GM12878 (cell line): Measurements from ENCODE around the gene RIN1. TPM values are rescaled to one million over a fixed set of nuclear protein-coding genes. Genes with fewer than 3 reads are reported as not detected.

Source experiments
- CBFB ChIP-seq: IDR thresholded peaks from 2 replicates; pipeline ENCODE4 v1.6.1; 2016; ENCODE audit warnings: antibody characterized with exemption, low read depth
- CBX3 ChIP-seq: fragments of 200-600 bp; sonication (generic); IDR thresholded peaks from 2 replicates; pipeline ENCODE4 v1.6.1; 2016; ENCODE audit warnings: low read depth, borderline replicate concordance
- CHD4 ChIP-seq: fragments of 200-600 bp; sonication (generic); IDR thresholded peaks from 2 replicates; pipeline ENCODE4 v1.6.1; 2016; ENCODE audit warnings: mild to moderate bottlenecking
- DPF2 ChIP-seq: fragments of 450-650 bp; IDR thresholded peaks from 2 replicates; pipeline ENCODE4 v1.6.1; 2017; ENCODE audit warnings: mild to moderate bottlenecking
- EP300 ChIP-seq, 2 experiments: fragments of 150-350 bp in 1 of 2; IDR thresholded peaks; 2 replicates each; pipeline ENCODE4 v1.6.1; 2011 to 2012; ENCODE audit warnings: low read depth in 2 of 2, low read length in 2 of 2, borderline replicate concordance in 1 of 2, improper control_type of control experiment in 1 of 2, inconsistent platforms in 1 of 2; ENCODE audit not compliant: control insufficient read depth in 1 of 2
- IRF4 ChIP-seq: IDR thresholded peaks from 2 replicates; pipeline ENCODE4 v1.6.1; 2011; ENCODE audit warnings: low read depth, low read length
- JUNB ChIP-seq: IDR thresholded peaks from 2 replicates; pipeline ENCODE4 v1.6.1; 2016; ENCODE audit warnings: antibody characterized with exemption, mild to moderate bottlenecking
- LARP7 ChIP-seq: fragments of 450-650 bp; IDR thresholded peaks from 2 replicates; pipeline ENCODE4 v1.6.1; 2017; ENCODE audit warnings: mild to moderate bottlenecking
- MTA2 ChIP-seq: fragments of 450-650 bp; IDR thresholded peaks from 2 replicates; pipeline ENCODE4 v1.6.1; 2016; ENCODE audit warnings: low read depth, mild to moderate bottlenecking, moderate library complexity
- NBN ChIP-seq: fragments of 450-650 bp; IDR thresholded peaks from 2 replicates; pipeline ENCODE4 v1.6.1; 2016
- NR2F1 ChIP-seq: fragments of 450-650 bp; conservative IDR thresholded peaks from 2 replicates; pipeline ENCODE4 v1.6.1; 2017; ENCODE audit warnings: mild to moderate bottlenecking
- RAD21 ChIP-seq: IDR thresholded peaks from 2 replicates; pipeline ENCODE4 v1.6.1; 2011; ENCODE audit warnings: mild to moderate bottlenecking, low read depth, low read length, moderate library complexity; ENCODE audit not compliant: insufficient read depth
- RELA ChIP-seq: fragments of 450-650 bp; IDR thresholded peaks from 2 replicates; pipeline ENCODE4 v1.8.0; 2014; ENCODE audit warnings: borderline replicate concordance; ENCODE audit not compliant: partially characterized antibody
- STAT1 ChIP-seq: fragments of 450-650 bp; conservative IDR thresholded peaks from 2 replicates; pipeline ENCODE4 v1.6.1; 2014; ENCODE audit warnings: antibody characterized with exemption, mild to moderate bottlenecking
- TCF12 ChIP-seq: IDR thresholded peaks from 2 replicates; pipeline ENCODE4 v1.6.1; 2011; ENCODE audit warnings: low read depth, mild to moderate bottlenecking, low read length
- ZNF207 ChIP-seq: fragments of 450-650 bp; IDR thresholded peaks from 2 replicates; pipeline ENCODE4 v1.6.1; 2014; ENCODE audit warnings: antibody characterized with exemption, mild to moderate bottlenecking, borderline replicate concordance
- ZNF24 ChIP-seq: fragments of 450-650 bp; IDR thresholded peaks from 2 replicates; pipeline ENCODE4 v1.6.1; 2017; ENCODE audit warnings: antibody characterized with exemption, mild to moderate bottlenecking
- ZZZ3 ChIP-seq: IDR thresholded peaks from 2 replicates; pipeline ENCODE4 v1.6.1; 2011; ENCODE audit warnings: low read depth; ENCODE audit not compliant: control insufficient read depth, insufficient read length
- polyA plus RNA-seq, 11 experiments: library from polyadenylated mRNA; depleted of rRNA in 4 of 11; unstranded in 6 of 11; stranded (reverse) in 5 of 11; fragments of >200 nt; fragmentation: Nextera tagmentation in 4 of 11; fragmentation: Illumina TruSeq in 1 of 11; extraction: Ambion mirVana in 4 of 11; extraction: Trizol in 1 of 11; gene quantifications; 1 replicate in 1 of 11; 2 replicates in 10 of 11; pipeline versions ENCODE4 v1.2.1 to v1.2.3, GENCODE V29; 2011 to 2016; ENCODE audit warnings: inconsistent platforms in 2 of 11, missing spikeins in 2 of 11, low read depth in 1 of 11
- total RNA-seq, 4 experiments: library from RNA; depleted of rRNA in 3 of 4; stranded (reverse); fragments of >200 nt in 3 of 4; fragmentation: Illumina TruSeq in 1 of 4; extraction: Trizol in 1 of 4; gene quantifications; 2 replicates each; pipeline versions ENCODE4 v1.2.1 to v1.2.3, GENCODE V29; 2013 to 2021
- TF ChIP-seq, protein P1 (sequence below): IDR thresholded peaks from 2 replicates; pipeline ENCODE4 v1.6.1; 2012; ENCODE audit warnings: low read depth, low read length, improper control_type of control experiment
- TF ChIP-seq, protein P2 (sequence below): fragments of 450-650 bp; conservative IDR thresholded peaks from 2 replicates; pipeline ENCODE4 v1.6.1; 2017; ENCODE audit warnings: mild to moderate bottlenecking, moderate library complexity
- TF ChIP-seq, protein P3 (sequence below): IDR thresholded peaks from 2 replicates; pipeline ENCODE4 v1.6.1; 2011; ENCODE audit warnings: low read depth, low read length, improper control_type of control experiment, borderline replicate concordance
- TF ChIP-seq, protein P4 (sequence below): fragments of 450-650 bp; IDR thresholded peaks from 2 replicates; pipeline ENCODE4 v1.6.1; 2017; ENCODE audit warnings: low read depth, mild to moderate bottlenecking, moderate library complexity
- TF ChIP-seq, protein P5 (sequence below), 3 experiments: IDR thresholded peaks in 2 of 3; conservative IDR thresholded peaks in 1 of 3; 2 replicates each; pipeline ENCODE4 v1.5.1; 2011; ENCODE audit warnings: low read depth in 3 of 3, low read length in 3 of 3, mild to moderate bottlenecking in 3 of 3, control low read depth in 2 of 3, moderate library complexity in 2 of 3, inconsistent platforms in 1 of 3, mixed read lengths in 1 of 3; ENCODE audit not compliant: control insufficient read depth in 2 of 3, insufficient read depth in 1 of 3; ENCODE audit errors: extremely low read depth in 1 of 3

Gene RIN1
- total and polyA plus RNA-seq, 10 of the 15 experiments (the other 5 are each of a cell fraction or from before 2014, with no cell fraction given), result 0.04 to 0.69 (median 0.22) TPM; not detected in 1

DNA sequence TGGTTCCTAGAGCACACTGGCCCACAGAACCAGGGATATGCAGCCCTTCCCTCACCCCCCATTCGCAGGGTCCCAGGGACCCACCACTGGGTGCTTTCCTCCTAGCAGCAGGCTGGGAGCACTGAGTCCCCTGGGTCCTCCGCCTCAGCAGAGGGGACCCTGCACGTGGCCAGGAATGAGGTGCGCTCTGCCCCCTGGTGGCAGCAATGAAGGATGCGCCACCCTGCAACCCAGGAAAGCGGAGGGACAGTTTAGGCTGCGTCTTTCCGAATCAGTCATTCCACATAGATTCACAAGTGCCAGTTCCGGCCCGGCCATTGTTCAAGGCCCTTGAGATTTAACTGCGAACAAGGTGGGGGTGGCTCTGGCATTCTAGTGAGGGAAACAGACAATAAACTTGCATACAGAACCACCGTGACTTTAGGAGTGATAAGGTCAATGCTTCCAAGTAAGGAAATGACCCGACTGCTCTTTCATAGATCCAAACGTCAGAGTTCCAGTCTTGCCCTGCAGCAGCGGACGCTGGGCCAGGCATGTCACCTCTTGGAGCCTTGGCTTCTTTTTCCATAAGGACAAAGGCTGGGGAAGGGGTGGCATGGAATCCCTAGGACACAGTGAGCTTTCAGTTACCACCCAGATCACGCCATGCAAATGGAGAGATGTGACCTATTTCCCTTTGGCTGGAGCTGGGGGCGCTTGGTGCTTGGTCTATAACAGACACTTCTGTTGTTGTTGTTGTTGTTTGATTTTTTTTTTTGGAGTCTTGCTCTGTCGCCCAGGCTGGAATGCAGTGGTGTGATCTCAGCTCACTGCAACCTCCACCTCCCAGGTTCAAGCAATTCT, 7.7 kb downstream of the RIN1 start (continued):
- TF ChIP-seq MTA2, result no peak
- 0 out of 2 replicates have a peak, but pooled peaks have one; percentile 3 for TF ChIP-seq TCF12
- no peak for TF ChIP-seq CBFB
- peak; percentile 18; the same call in 1 of the 2 replicates for TF ChIP-seq NR2F1
- TF ChIP-seq CHD4, result no peak
- TF ChIP-seq, protein P1, sequence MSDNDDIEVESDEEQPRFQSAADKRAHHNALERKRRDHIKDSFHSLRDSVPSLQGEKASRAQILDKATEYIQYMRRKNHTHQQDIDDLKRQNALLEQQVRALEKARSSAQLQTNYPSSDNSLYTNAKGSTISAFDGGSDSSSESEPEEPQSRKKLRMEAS, result peak; percentile 91; the same call in 1 of the 2 replicates
- TF ChIP-seq LARP7, result peak; percentile 79
- TF ChIP-seq, protein P2, sequence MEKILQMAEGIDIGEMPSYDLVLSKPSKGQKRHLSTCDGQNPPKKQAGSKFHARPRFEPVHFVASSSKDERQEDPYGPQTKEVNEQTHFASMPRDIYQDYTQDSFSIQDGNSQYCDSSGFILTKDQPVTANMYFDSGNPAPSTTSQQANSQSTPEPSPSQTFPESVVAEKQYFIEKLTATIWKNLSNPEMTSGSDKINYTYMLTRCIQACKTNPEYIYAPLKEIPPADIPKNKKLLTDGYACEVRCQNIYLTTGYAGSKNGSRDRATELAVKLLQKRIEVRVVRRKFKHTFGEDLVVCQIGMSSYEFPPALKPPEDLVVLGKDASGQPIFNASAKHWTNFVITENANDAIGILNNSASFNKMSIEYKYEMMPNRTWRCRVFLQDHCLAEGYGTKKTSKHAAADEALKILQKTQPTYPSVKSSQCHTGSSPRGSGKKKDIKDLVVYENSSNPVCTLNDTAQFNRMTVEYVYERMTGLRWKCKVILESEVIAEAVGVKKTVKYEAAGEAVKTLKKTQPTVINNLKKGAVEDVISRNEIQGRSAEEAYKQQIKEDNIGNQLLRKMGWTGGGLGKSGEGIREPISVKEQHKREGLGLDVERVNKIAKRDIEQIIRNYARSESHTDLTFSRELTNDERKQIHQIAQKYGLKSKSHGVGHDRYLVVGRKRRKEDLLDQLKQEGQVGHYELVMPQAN, result 0 out of 2 replicates have a peak, but pooled peaks have one; percentile 25
- peak; percentile 81 for TF ChIP-seq RAD21
- TF ChIP-seq ZNF24, result peak; percentile 87
- TF ChIP-seq NBN, result peak; percentile 74
- no peak for TF ChIP-seq CBX3
- TF ChIP-seq EP300 (IDR thresholded peaks at IDR 0.05; ENCODE audit: borderline replicate concordance in 1 of 2, control insufficient read depth in 1 of 2, low read depth in 2 of 2, low read length in 2 of 2), result no peak
- TF ChIP-seq RELA, result peak; percentile 74
- no peak for TF ChIP-seq ZZZ3
- peak; percentile 53; the same call in 1 of the 2 replicates for TF ChIP-seq ZNF207
- TF ChIP-seq, protein P3, sequence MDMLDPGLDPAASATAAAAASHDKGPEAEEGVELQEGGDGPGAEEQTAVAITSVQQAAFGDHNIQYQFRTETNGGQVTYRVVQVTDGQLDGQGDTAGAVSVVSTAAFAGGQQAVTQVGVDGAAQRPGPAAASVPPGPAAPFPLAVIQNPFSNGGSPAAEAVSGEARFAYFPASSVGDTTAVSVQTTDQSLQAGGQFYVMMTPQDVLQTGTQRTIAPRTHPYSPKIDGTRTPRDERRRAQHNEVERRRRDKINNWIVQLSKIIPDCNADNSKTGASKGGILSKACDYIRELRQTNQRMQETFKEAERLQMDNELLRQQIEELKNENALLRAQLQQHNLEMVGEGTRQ, result peak; percentile 55
- TF ChIP-seq IRF4, result 0 out of 2 replicates have a peak, but pooled peaks have one; percentile 26
- TF ChIP-seq DPF2, result 0 out of 2 replicates have a peak, but pooled peaks have one; percentile 16
- TF ChIP-seq STAT1, result no peak
- TF ChIP-seq, protein P4, sequence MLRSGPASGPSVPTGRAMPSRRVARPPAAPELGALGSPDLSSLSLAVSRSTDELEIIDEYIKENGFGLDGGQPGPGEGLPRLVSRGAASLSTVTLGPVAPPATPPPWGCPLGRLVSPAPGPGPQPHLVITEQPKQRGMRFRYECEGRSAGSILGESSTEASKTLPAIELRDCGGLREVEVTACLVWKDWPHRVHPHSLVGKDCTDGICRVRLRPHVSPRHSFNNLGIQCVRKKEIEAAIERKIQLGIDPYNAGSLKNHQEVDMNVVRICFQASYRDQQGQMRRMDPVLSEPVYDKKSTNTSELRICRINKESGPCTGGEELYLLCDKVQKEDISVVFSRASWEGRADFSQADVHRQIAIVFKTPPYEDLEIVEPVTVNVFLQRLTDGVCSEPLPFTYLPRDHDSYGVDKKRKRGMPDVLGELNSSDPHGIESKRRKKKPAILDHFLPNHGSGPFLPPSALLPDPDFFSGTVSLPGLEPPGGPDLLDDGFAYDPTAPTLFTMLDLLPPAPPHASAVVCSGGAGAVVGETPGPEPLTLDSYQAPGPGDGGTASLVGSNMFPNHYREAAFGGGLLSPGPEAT, result no peak
- TF ChIP-seq, protein P5, sequence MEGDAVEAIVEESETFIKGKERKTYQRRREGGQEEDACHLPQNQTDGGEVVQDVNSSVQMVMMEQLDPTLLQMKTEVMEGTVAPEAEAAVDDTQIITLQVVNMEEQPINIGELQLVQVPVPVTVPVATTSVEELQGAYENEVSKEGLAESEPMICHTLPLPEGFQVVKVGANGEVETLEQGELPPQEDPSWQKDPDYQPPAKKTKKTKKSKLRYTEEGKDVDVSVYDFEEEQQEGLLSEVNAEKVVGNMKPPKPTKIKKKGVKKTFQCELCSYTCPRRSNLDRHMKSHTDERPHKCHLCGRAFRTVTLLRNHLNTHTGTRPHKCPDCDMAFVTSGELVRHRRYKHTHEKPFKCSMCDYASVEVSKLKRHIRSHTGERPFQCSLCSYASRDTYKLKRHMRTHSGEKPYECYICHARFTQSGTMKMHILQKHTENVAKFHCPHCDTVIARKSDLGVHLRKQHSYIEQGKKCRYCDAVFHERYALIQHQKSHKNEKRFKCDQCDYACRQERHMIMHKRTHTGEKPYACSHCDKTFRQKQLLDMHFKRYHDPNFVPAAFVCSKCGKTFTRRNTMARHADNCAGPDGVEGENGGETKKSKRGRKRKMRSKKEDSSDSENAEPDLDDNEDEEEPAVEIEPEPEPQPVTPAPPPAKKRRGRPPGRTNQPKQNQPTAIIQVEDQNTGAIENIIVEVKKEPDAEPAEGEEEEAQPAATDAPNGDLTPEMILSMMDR (IDR thresholded peaks at IDR 0.05 in 2 of 3, conservative IDR thresholded peaks at IDR 0.05 in 1 of 3; ENCODE audit: control insufficient read depth in 2 of 3, extremely low read depth in 1 of 3, insufficient read depth in 1 of 3, low read depth in 3 of 3, low read length in 3 of 3), result peak; percentile 91 to 94 (median 92)
- TF ChIP-seq JUNB, result no peak
